ENCODE data around the gene CACNA1B.
"Not testable (repeated sequence)": the region's sequence is repeated elsewhere in the genome, so short reads cannot be mapped to it uniquely, and the experiment has no call there.

The CACNA1B gene

DNA sequence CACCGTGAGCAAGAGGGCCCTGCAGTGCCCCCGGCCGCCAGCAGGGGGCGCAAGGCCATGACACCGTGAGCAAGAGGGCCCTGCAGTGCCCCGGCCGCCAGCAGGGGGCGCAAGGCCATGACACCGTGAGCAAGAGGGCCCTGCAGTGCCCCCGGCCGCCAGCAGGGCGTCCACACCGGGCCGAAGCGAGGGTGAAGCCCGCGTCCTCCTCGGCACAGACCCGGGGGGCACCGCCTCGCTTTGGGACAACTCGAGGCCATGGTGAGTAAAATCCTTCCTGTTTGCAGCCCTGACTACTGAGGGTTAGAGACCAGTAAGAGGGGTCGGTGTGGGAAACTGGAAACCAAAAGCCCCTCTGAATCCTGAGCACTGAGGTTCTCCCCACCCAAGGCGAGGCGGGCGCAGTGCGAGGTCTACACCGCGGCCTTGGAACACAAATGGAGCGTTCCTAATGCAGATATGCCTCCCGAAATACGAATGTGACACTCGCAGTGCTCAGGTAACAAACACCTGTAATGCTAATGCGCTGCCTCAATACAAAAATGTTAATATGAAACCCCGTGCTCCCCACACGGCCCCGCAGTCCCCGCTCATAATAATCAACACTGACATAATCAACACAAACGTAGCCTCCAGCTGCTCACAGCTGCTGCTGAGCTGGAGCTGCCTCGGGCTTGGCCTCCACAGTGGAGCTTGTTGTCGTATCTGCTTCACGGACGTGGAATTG lies 249.4 kb downstream of the CACNA1B start:
- not testable (repeated sequence) for DNase-seq (ENCODE audit: low read depth, low spot score)

DNA sequence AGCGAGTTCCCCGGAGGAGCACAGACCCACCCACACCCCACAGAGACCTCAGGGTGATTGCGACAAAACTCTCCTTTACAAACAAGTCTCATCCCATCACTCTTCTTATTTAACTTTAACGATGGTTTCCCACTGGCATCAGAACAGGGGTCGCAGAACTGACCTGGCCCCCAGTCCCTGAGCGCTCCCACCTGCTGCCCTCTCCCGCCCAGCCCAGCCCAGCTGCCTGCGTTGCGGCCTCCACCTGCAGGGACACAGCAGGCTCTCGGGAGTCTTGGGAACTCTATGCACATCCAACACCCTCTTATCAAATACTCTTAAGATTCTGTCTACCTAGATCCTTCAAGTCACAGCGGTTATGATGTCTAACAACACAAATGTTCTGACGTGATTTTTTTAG lies 250.4 kb downstream of the CACNA1B start:
- not testable (repeated sequence) for DNase-seq (ENCODE audit: low read depth, low spot score)

DNA sequence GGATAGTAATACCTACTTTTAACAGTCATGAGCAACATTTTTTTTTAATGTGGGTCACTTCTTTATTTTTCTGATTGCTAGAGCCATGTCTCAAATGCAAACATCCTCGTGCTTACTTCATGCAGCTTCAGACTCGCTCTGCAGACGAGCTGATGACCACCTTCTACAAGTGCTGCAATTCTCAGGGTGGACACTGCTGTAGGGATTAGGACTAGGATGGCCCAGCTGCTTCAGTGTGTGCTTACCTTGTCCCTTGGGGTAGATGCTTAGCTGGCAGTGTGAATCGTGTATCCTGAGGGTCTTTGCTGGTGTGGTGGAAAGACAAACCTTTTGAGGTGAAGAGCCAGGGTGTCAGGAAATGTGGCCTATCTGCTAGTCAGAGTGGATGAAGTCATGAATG lies 251.7 kb downstream of the CACNA1B start:
- DNase-seq (ENCODE audit: low read depth, low spot score), result not testable (repeated sequence)

DNA sequence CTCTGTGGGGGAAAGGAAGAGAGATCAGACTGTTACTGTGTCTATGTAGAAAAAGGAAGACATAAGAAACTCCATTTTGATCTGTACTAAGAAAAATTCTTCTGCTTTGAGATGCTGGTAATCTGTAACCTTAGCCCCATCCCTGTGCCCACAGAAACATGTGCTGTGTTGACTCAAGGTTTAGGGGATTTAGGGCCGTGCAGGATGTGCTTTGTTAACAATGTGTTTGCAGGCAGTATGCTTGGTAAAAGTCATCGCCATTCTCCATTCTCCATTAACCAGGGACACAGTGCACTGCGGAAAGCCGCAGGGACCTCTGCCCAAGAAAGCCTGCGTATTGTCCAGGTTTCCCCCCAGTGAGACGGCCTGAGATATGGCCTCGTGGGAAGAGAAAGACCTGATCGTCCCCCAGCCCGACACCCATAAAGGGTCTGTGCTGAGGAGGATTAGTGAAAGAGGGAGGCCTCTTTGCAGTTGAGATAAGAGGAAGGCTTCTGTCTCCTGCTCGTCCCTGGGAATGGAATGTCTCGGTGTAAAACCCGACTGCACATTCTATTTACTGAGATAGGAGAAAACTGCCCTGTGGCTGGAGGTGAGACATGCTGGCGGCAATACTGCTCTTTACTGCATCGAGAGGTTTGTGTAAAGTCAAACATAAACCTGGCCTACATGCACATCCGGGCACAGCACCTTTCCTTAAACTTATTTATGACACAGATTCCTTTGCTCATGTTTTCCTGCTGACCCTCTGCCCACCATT lies 255.5 kb downstream of the CACNA1B start:
- DNase-seq (ENCODE audit: low read depth, low spot score), result not testable (repeated sequence)

DNA sequence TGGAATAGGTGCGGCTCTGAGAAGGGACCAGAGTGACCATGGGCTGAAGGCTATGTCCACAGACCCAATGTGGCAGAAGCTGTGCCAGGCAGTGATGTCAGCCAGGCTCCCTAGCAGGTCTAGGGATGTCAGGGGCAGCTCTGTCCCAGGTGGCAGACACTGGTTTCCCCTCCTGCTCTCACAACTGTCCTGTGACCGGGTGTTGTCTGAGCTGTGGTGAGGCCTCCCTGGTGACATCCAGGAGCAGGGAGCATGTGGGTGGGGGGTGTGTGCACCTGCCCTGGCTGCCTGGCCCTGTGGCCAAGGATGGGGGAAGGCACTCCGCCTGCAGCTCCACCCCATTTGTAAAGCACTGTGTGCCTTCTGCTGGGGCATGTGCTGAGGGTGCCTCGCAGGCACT lies 257.0 kb downstream of the CACNA1B start:
- not testable (repeated sequence) for DNase-seq (ENCODE audit: low read depth, low spot score)

DNA sequence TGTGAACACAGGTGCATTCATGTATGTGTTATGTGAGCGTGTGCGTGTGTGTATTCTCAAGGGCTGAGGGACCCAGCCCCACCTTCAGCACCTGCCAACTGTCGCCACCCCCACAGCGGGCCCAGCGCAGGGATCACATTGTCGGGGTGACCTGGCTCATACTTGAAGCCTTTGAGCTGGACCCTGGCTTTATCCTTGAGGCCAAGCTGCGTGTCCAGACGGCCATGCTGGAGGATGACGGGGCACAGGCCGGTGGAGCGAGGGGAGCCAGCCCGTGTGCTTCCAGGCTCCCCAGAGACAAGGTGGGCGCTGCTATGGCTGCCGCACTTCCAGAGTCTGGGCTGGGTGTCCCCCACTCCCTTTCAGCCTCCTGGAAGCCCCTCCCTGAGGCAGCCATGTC lies 261.5 kb downstream of the CACNA1B start:
- DNase-seq (ENCODE audit: low read depth, low spot score), result not testable (repeated sequence)

DNA sequence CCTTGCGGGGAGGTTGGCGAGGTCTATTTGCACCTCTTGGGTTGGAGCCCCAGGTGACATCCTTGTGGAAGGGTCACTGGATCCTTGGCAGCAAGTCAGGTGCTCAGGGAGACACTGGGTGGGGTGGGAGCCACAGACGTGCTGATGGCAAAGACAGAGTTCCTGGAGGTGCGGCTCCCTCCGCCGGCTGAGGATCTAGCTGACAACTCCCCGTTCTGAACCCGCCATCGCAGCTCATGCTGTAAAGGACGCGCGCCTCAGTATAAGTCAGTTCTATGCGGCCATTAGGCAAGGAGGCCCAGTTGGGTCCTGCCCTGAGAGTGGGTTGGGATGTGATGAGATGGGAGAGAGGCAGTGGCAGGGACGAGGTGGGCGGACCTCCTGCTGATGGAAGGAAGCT lies 263.4 kb downstream of the CACNA1B start:
- not testable (repeated sequence) for DNase-seq (ENCODE audit: low read depth, low spot score)

DNA sequence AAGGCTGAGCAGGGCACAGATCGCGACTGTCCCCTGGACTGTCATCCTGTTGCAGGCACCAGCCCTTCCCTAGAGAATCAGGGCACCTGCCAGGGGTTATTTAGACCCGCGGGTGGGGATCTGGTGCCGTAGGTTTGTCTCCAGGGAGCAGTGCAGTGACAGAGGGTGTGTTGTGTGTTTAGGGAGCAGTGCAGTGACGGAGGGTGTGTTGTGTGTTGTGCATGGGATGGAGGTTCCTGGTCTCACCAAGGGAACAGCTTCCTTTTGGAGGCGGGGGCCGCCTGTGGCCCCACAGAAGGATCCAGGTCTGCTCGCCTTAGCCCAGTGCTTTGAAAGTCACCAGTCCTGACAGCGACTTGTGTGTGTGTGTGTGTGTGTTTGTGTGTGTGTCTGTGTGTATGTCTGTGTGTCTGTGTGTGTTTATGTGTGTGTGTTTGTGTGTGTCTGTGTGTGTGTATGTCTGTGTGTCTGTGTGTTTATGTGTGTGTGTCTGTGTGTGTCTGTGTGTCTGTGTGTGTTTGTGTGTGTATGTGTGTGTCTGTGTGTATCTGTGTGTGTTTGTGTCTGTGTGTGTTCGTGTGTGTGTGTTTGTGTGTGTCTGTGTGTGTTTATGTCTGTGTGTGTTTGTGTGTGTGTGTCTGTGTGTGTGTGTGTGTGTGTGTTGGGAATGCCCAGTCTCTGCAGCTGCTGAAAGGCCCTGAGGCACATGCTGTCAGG lies 265.1 kb downstream of the CACNA1B start:
- DNase-seq (ENCODE audit: low read depth, low spot score), result not testable (repeated sequence)

DNA sequence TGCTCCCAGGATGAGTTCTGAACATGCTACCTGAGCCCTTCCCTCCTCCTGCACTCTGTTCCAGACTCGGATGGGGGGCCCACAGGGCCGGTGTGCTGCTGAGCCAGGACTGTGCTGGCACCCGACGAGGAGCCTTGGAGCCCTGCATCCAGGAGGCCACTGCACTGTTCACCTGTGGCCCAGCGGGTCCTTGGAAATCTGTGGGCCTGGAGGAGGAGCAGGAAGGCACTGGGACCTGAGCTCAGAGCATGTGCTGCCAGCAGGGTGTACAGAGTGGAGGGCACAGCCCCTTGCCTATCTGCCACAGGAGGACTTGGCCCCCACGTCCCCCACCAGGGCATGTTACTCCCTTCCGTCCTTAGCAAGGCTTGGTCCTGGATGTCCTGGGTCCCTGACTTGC lies 265.9 kb downstream of the CACNA1B start:
- not testable (repeated sequence) for DNase-seq (ENCODE audit: low read depth, low spot score)

DNA sequence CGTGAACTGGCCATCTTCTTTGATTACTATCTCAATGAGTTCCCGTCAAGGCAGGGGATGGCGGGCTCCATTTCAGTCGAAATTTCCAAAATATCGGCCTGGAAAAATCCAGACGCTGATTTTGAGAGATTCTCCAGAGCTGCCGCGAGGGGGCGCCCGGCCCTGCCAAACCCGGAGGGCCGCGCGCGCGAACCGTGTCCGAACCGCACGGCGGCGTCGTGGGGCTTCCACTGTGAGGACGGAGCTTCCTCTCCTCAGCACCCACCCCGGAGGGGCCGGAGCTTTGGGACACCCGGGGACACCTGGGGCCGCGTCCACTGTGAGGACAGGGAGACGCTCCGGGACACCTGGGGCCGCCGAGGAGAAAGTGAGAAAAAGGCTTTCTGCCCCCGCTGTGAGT lies 270.0 kb downstream of the CACNA1B start:
- DNase-seq (ENCODE audit: low read depth, low spot score), result not testable (repeated sequence)

DNA sequence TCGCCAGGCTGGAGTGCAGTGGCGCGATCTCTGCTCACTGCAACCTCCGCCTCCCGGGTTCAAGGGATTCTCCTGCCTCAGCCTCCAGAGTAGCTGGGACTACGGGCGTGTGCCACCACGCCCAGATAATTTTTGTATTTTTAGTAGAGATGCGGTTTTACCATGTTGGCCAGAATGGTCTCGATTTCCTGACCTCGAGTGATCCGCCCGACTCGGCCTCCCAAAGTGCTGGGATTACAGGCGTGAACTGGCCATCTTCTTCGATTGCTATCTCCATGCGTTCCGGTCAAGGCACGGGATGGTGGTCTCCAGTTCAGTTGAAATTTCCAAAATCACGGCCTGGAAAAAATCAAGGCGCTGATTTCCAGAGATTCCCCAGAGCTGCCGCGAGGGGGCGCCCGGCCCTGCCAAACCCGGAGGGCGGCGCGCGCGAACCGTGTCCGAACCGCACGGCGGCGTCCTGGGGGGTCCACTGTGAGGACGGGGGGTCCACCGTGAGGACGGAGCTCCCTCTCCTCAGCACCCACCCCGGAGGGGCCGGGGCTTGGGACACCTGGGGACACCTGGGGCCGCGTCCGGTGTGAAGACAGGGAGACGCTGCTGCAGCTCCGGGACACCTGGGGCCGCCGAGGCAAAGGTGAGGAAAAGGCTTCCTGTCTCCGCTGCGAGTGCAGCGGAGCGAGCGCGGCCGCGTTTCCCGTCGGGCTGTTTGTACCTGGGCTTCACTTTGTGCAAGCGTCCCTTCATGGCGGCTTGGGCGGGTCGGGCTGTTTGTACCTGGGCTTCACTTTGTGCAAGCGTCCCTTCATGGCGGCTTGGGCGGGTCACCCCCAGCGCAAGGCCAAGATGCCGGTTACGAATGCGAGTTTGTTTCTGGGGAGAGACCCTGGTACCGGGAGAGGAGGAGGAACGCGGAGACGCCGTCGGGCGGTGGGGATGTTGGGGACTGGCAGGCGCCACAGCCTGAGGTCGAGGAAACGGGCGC lies 272.4 kb downstream of the CACNA1B start:
- DNase-seq (ENCODE audit: low read depth, low spot score), result not testable (repeated sequence)

DNA sequence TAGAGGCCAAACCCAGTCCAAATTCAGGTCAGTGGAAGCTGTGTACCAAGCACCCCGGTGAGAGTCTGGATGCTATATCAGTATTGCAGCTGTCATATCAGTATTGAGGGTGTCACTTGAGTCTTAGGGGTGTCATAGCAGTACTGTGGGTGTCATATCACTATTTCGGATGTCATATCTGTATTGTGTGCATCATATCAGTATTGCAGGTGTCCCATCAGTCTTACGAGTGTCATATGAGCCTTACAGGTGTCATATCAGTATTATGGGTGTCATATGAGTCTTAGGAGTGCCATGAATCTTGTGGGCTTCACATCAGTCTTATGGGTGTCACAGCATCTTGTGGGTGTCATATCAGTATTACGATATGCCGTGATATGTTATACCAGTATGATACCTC lies 278.2 kb downstream of the CACNA1B start:
- not testable (repeated sequence) for DNase-seq (ENCODE audit: low read depth, low spot score)

DNA sequence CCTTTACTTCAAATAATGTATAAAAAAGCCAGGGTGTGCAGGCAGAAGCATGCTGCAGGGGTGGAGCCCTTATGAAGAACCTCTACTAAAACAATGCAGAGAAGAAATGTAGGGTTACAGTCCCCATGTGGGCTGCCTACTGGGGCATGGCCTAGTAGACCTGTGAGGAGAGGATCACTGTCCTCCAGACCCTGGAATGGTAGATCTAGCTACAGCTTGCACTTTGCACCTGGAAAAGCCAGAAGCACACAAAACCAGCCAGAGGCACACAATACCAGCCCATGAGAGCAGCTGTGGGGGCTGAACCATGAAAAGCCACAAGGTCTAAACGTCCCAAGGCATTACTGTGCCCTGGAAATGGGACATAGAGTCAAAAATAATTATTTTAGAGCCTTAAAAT lies 289.2 kb downstream of the CACNA1B start:
- not testable (repeated sequence) for DNase-seq (ENCODE audit: low read depth, low spot score)
